H9 (cell line): Measurements from ENCODE around the gene CCNY. TPM values are rescaled to one million over a fixed set of nuclear protein-coding genes. Genes with fewer than 3 reads are reported as not detected.

Experiments
- DNase-seq: peaks from one replicate; pipeline ENCODE4 v3.0.0-alpha.2; 2017
- H2AFZ ChIP-seq: one replicate; pipeline ENCODE4 v1.6.1; 2013; ENCODE audit warnings: mild to moderate bottlenecking, low read length, control low read depth, moderate library complexity
- H2AK5ac ChIP-seq: 2 replicates; pipeline ENCODE4 v1.6.1; 2013; ENCODE audit warnings: low read length, control low read depth, mixed read lengths; ENCODE audit not compliant: insufficient read length
- H2BK120ac ChIP-seq: one replicate; pipeline ENCODE4 v1.6.1; 2013; ENCODE audit warnings: low read depth, mild to moderate bottlenecking, low read length, control low read depth, inconsistent platforms; ENCODE audit not compliant: poor library complexity, severe bottlenecking
- H2BK12ac ChIP-seq: 2 replicates; pipeline ENCODE4 v1.6.1; 2013; ENCODE audit warnings: low read length, control low read depth, mixed read lengths, low read depth; ENCODE audit not compliant: insufficient read length
- H2BK15ac ChIP-seq: 2 replicates; pipeline ENCODE4 v1.6.1; 2013; ENCODE audit warnings: low read depth, low read length, control low read depth
- H2BK20ac ChIP-seq: one replicate; pipeline ENCODE4 v1.6.1; 2013; ENCODE audit warnings: low read depth, mild to moderate bottlenecking, low read length, control low read depth, inconsistent platforms; ENCODE audit not compliant: poor library complexity, severe bottlenecking
- H2BK5ac ChIP-seq: 2 replicates; pipeline ENCODE4 v1.6.1; 2013; ENCODE audit warnings: low read length, control low read depth, mixed read lengths; ENCODE audit not compliant: insufficient read length
- H3K14ac ChIP-seq: 2 replicates; pipeline ENCODE4 v1.6.1; 2013; ENCODE audit warnings: low read length, control low read depth; ENCODE audit not compliant: insufficient read depth
- H3K18ac ChIP-seq: 2 replicates; pipeline ENCODE4 v1.6.1; 2013; ENCODE audit warnings: low read depth, mild to moderate bottlenecking, mixed read lengths, low read length, control low read depth; ENCODE audit not compliant: insufficient read length
- H3K23ac ChIP-seq: 2 replicates; pipeline ENCODE4 v1.6.1; 2013; ENCODE audit warnings: low read length, control low read depth, mixed read lengths, low read depth; ENCODE audit not compliant: insufficient read length
- H3K23me2 ChIP-seq: 2 replicates; pipeline ENCODE4 v1.6.1; 2013; ENCODE audit warnings: low read depth, mild to moderate bottlenecking, mixed read lengths, low read length, control low read depth; ENCODE audit not compliant: insufficient read length, poor library complexity, severe bottlenecking
- H3K27ac ChIP-seq: 2 replicates; pipeline ENCODE4 v1.5.1; 2013; ENCODE audit warnings: low read length, control low read depth, mixed read lengths, low read depth; ENCODE audit not compliant: insufficient read length
- H3K27me3 ChIP-seq: 2 replicates; pipeline ENCODE4 v1.6.1; 2013; ENCODE audit warnings: low read length, control low read depth, inconsistent platforms; ENCODE audit not compliant: insufficient read depth
- H3K4ac ChIP-seq: 2 replicates; pipeline ENCODE4 v1.6.1; 2013; ENCODE audit warnings: low read depth, mild to moderate bottlenecking, control low read depth, inconsistent platforms, low read length, moderate library complexity
- H3K4me1 ChIP-seq: 2 replicates; pipeline ENCODE4 v1.6.1; 2013; ENCODE audit warnings: low read length, control low read depth, inconsistent platforms; ENCODE audit not compliant: insufficient read depth
- H3K4me2 ChIP-seq: 2 replicates; pipeline ENCODE4 v1.6.1; 2013; ENCODE audit warnings: low read length, control low read depth, mixed read lengths; ENCODE audit not compliant: insufficient read length, insufficient read depth
- H3K56ac ChIP-seq: 2 replicates; pipeline ENCODE4 v1.6.1; 2013; ENCODE audit warnings: low read depth, mild to moderate bottlenecking, mixed read lengths, low read length, control low read depth; ENCODE audit not compliant: insufficient read length
- H3K79me1 ChIP-seq: 2 replicates; pipeline ENCODE4 v1.6.1; 2013; ENCODE audit warnings: low read depth, mild to moderate bottlenecking, moderate library complexity, low read length, control low read depth, inconsistent platforms; ENCODE audit not compliant: insufficient read depth, poor library complexity, severe bottlenecking
- H3K79me2 ChIP-seq: 2 replicates; pipeline ENCODE4 v1.6.1; 2013; ENCODE audit warnings: low read length, control low read depth, inconsistent platforms; ENCODE audit not compliant: insufficient read depth
- H3K9ac ChIP-seq: 2 replicates; pipeline ENCODE4 v1.6.1; 2013; ENCODE audit warnings: low read length, control low read depth, mixed read lengths; ENCODE audit not compliant: insufficient read length; ENCODE audit errors: extremely low read depth
- H3K9me3 ChIP-seq: one replicate; pipeline ENCODE4 v1.6.1; 2013; ENCODE audit warnings: low read depth, low read length, inconsistent platforms; ENCODE audit not compliant: control insufficient read depth
- H3T11ph ChIP-seq: one replicate; pipeline ENCODE4 v1.6.1; 2013; ENCODE audit warnings: mild to moderate bottlenecking, low read length, control low read depth, inconsistent platforms
- H4K20me1 ChIP-seq: one replicate; pipeline ENCODE4 v1.6.1; 2013; ENCODE audit not compliant: control insufficient read depth, insufficient read length, insufficient read depth
- H4K5ac ChIP-seq: 2 replicates; pipeline ENCODE4 v1.6.1; 2013; ENCODE audit warnings: low read depth, mild to moderate bottlenecking, mixed read lengths, low read length, control low read depth; ENCODE audit not compliant: insufficient read length
- H4K8ac ChIP-seq: replicated peaks from 2 replicates; pipeline ENCODE4 v1.6.1; 2013; ENCODE audit warnings: low read length, control low read depth, mixed read lengths, low read depth; ENCODE audit not compliant: insufficient read length
- H4K91ac ChIP-seq: 2 replicates; pipeline ENCODE4 v1.6.1; 2013; ENCODE audit warnings: low read depth, mild to moderate bottlenecking, moderate library complexity, mixed read lengths, low read length, control low read depth; ENCODE audit not compliant: insufficient read length
- H3K27ac Mint-ChIP-seq, 3 experiments: 2 replicates in 2 of 3; 3 replicates in 1 of 3; pipeline ENCODE4 v1.8.0; 2020 to 2021; ENCODE audit warnings: mixed read lengths in 3 of 3, mild to moderate bottlenecking in 1 of 3, moderate library complexity in 1 of 3
- H3K27me3 Mint-ChIP-seq: 2 replicates; pipeline ENCODE4 v1.8.0; 2021; ENCODE audit warnings: low read depth, mild to moderate bottlenecking, moderate library complexity, mixed read lengths
- H3K36me3 Mint-ChIP-seq, 3 experiments: 2 replicates in 2 of 3; 3 replicates in 1 of 3; pipeline ENCODE4 v1.8.0; 2020 to 2021; ENCODE audit warnings: low read depth in 3 of 3, mixed read lengths in 3 of 3; ENCODE audit not compliant: insufficient read depth in 1 of 3
- H3K4me1 Mint-ChIP-seq, 2 experiments: 2 replicates each; pipeline ENCODE4 v1.8.0; 2020; ENCODE audit warnings: mixed read lengths in 2 of 2
- H3K4me3 Mint-ChIP-seq, 2 experiments: 2 replicates in 1 of 2; 3 replicates in 1 of 2; pipeline ENCODE4 v1.8.0; 2020 to 2021; ENCODE audit warnings: mild to moderate bottlenecking in 2 of 2, mixed read lengths in 2 of 2, moderate library complexity in 1 of 2
- H3K9me3 Mint-ChIP-seq, 2 experiments: 2 replicates in 1 of 2; 3 replicates in 1 of 2; pipeline ENCODE4 v1.8.0; 2020; ENCODE audit warnings: mild to moderate bottlenecking in 2 of 2, mixed read lengths in 2 of 2, moderate library complexity in 1 of 2
- WGBS: extraction: QIAGEN DNeasy Blood & Tissue Kit; methylation state at CpG from one replicate; pipeline ENCODE4 v1.1.7; 2013; ENCODE audit warnings: missing lambda C conversion rate, low lambda C conversion rate, mixed read lengths; ENCODE audit not compliant: insufficient read length; ENCODE audit errors: extremely low coverage; 5-methylcytosine and 5-hydroxymethylcytosine counted together
- total RNA-seq: library from RNA; stranded (reverse); gene quantifications from 2 replicates; pipeline ENCODE4 v1.2.1, GENCODE V29; 2021
- TF ChIP-seq, protein P1 (sequence below): fragments of 200-600 bp; sonication (generic); conservative IDR thresholded peaks from 3 replicates; pipeline ENCODE4 v1.8.0; 2021; ENCODE audit warnings: antibody characterized with exemption, mild to moderate bottlenecking

Gene CCNY
- total RNA-seq, 1 experiment from 2014 or later = 62.1 TPM

GRCh38 chr10:35466170-35466569 is 129.9 kb downstream of the CCNY start:
- H3K9me3 Mint-ChIP-seq = no peaks in the 10 kb centered on the region
- no peak for DNase-seq

More at GRCh38 chr10:35466170-35466569, 129.9 kb downstream of the CCNY start:
- Mint-ChIP-seq H3K4me1 (peaks cover 38 to 42% of the 10 kb centered on the region in 2 experiments), H3K36me3 (no peaks in the 10 kb centered on the region), H3K27me3 (no peaks in the 10 kb centered on the region), H3K27ac (no peak overlapping the region), H3K4me3 (no peak overlapping the region)
- peaks cover 6% of the 10 kb centered on the region; the same call in 1 of the 2 replicates for H3K79me2 ChIP-seq
- no CpG with 5 or more reads among the region's 5 CpGs for WGBS
- no peak overlapping the region for H2AK5ac ChIP-seq
- no peak overlapping the region for H2AFZ ChIP-seq
- no peak overlapping the region for H3K27ac ChIP-seq
- H4K20me1 ChIP-seq = no peaks in the 10 kb centered on the region
- no peak overlapping the region for H2BK15ac ChIP-seq
- H3K79me1 ChIP-seq = peaks cover 4% of the 10 kb centered on the region
- no peak overlapping the region for H4K8ac ChIP-seq
- TF ChIP-seq, protein P1, sequence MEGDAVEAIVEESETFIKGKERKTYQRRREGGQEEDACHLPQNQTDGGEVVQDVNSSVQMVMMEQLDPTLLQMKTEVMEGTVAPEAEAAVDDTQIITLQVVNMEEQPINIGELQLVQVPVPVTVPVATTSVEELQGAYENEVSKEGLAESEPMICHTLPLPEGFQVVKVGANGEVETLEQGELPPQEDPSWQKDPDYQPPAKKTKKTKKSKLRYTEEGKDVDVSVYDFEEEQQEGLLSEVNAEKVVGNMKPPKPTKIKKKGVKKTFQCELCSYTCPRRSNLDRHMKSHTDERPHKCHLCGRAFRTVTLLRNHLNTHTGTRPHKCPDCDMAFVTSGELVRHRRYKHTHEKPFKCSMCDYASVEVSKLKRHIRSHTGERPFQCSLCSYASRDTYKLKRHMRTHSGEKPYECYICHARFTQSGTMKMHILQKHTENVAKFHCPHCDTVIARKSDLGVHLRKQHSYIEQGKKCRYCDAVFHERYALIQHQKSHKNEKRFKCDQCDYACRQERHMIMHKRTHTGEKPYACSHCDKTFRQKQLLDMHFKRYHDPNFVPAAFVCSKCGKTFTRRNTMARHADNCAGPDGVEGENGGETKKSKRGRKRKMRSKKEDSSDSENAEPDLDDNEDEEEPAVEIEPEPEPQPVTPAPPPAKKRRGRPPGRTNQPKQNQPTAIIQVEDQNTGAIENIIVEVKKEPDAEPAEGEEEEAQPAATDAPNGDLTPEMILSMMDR = no peak
- no peaks in the 10 kb centered on the region for H3K23me2 ChIP-seq
- no peak overlapping the region for H3K4me2 ChIP-seq
- no peak overlapping the region for H3K23ac ChIP-seq
- no peak overlapping the region for H3K9ac ChIP-seq
- H3K56ac ChIP-seq = no peak overlapping the region
- H3T11ph ChIP-seq = no peak overlapping the region
- peaks cover 25% of the 10 kb centered on the region; the same call in 1 of the 2 replicates for H3K4me1 ChIP-seq
- H2BK20ac ChIP-seq = no peak overlapping the region
- no peak overlapping the region for H4K91ac ChIP-seq
- H3K18ac ChIP-seq = no peak overlapping the region
- peak overlapping the region; percentile 18; the same call in 1 of the 2 replicates for H3K14ac ChIP-seq
- H3K4ac ChIP-seq = no peak overlapping the region
- H2BK120ac ChIP-seq = no peak overlapping the region
- H4K5ac ChIP-seq = no peak overlapping the region
- H3K27me3 ChIP-seq = no peaks in the 10 kb centered on the region
- H2BK12ac ChIP-seq = no peak overlapping the region
- no peak overlapping the region for H2BK5ac ChIP-seq
- no peaks in the 10 kb centered on the region for H3K9me3 ChIP-seq
